Stimulated activated CD4-positive, alpha-beta T cell treated with anti-CD3 and anti-CD28 coated beads, Interleukin-12 subunit alpha, Interleukin-12 subunit beta, amount 100 ng/mL, for 4 hours (primary cell): ENCODE results near the gene PTPN2.
"Not testable (repeated sequence)": the region's sequence is repeated elsewhere in the genome, so short reads cannot be mapped to it uniquely, and the experiment has no call there.

Source experiments
- DNase-seq: peaks from one replicate; pipeline ENCODE4 v3.0.0-alpha.2; 2020

The PTPN2 gene

GRCh38 chr18:12890964-12891363, 6.9 kb upstream of the PTPN2 start:
- no peak for DNase-seq

GRCh38 chr18:12886498-12887126, 2.6 kb upstream of the PTPN2 start:
- DNase-seq = no peak

- DNase-seq = no peak
Observed at GRCh38 chr18:12885500-12885899, 1.5 kb upstream of the PTPN2 start.

- DNase-seq = no peak
Observed at GRCh38 chr18:12884406-12885323, 628 bp upstream of the PTPN2 start.

- DNase-seq = no peak
Observed at GRCh38 chr18:12883372-12883683, 709 bp downstream of the PTPN2 start.

- DNase-seq = no peak
Observed at GRCh38 chr18:12882453-12883371, 1.3 kb downstream of the PTPN2 start.

GRCh38 chr18:12880541-12880910, 3.5 kb downstream of the PTPN2 start:
- no peak for DNase-seq

- DNase-seq = no peak
Observed at GRCh38 chr18:12879840-12880540, 4.0 kb downstream of the PTPN2 start.

GRCh38 chr18:12874992-12875391, 9.0 kb downstream of the PTPN2 start:
- DNase-seq = not testable (repeated sequence)

GRCh38 chr18:12873961-12874567, 10.0 kb downstream of the PTPN2 start:
- DNase-seq = not testable (repeated sequence)

- no peak for DNase-seq
Observed at GRCh38 chr18:12872408-12872807, 11.6 kb downstream of the PTPN2 start.

- no peak for DNase-seq
Observed at GRCh38 chr18:12868576-12868975, 15.5 kb downstream of the PTPN2 start.

GRCh38 chr18:12867441-12868123, 16.5 kb downstream of the PTPN2 start:
- DNase-seq = no peak

- DNase-seq = no peak
Observed at GRCh38 chr18:12863687-12864216, 20.3 kb downstream of the PTPN2 start.

- DNase-seq = no peak
Observed at GRCh38 chr18:12862874-12863482, 21.1 kb downstream of the PTPN2 start.

GRCh38 chr18:12862467-12862866, 21.6 kb downstream of the PTPN2 start:
- DNase-seq = no peak

GRCh38 chr18:12861637-12862036, 22.4 kb downstream of the PTPN2 start:
- DNase-seq = no peak

GRCh38 chr18:12860530-12860929, 23.5 kb downstream of the PTPN2 start:
- DNase-seq = no peak

GRCh38 chr18:12858991-12859390, 25.0 kb downstream of the PTPN2 start:
- DNase-seq = no peak

GRCh38 chr18:12857991-12858544, 26.0 kb downstream of the PTPN2 start:
- no peak for DNase-seq
